ENCODE results near the gene SEC23B.

SEC23B gene

DNA sequence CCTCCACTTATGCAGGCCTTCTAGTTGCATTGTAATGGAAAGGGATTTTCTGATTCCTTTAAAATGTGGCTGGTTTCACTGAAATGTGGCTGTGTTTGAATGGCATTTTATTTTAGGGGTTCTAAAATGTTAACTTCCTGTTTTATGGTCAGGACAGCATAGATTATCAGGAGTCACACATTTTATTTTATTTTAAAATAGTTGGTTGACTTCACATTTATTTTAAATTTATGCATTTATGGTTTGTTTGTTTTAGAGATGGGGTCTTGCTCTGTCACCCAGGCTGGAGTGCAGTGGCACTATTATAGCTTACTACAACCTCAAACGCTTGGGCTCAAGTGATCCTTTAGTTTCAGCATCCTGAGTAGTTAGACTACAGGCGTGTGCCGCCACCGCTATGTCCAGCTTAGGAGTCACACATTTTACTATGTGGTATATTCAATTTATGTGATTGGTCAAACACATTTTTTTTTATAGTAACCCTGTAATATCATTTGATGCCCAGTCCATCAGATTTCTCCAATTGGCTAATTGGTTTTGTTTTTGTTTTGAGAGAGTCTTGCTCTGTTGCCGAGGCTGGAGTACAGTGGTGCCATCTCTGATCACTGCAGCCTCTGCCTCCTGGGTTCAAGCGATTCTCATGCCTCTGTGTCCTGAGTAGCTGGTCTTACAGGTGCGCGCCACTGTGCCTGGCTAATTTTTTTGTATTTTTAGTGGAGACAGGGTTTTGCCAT, 82.4 kb downstream of the SEC23B start:
- DNase-seq: no peak

DNA sequence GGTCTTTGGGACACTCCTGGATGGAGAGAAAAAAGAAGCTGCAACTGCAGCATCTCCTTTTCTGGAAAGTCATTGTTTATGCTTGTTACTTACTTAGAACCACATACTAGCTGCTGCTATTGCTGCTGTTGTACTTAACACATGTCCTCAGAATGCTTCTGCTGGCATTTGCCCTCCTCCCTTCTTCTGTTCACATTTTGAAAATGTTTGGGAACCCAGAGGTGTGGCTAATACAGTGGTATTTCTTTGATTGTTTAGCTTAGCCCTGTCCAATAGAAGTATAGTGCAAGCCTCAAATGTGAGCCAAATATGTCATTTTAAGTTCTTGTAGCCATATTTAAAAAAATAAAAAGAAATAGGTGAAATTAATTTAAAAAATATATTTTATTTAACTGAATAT, 88.5 kb downstream of the SEC23B start:
- DNase-seq: no peak

DNA sequence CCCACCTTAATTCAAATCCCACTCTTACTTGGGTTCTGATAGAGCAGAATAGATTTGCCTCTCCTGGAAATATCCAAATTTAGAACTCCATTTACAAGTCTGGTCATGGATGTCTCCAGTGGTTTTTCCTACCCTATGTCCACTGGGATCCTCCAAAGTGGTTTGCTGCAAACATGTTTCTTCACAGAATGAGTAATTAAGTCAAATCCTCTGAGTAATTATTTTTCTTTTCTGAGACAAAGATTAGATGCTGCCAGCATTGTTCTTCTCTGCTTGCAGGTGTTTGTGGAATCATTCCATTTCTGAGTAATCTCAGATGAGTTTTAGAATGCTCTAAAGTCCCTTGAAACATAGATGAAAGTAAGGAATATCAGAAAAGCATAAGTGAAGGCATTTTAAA, 102.0 kb downstream of the SEC23B start:
- DNase-seq: no peak

Data from NCI-H69 (cell line).